Measurements from ENCODE around the gene PPP3CB.

PPP3CB gene

DNA sequence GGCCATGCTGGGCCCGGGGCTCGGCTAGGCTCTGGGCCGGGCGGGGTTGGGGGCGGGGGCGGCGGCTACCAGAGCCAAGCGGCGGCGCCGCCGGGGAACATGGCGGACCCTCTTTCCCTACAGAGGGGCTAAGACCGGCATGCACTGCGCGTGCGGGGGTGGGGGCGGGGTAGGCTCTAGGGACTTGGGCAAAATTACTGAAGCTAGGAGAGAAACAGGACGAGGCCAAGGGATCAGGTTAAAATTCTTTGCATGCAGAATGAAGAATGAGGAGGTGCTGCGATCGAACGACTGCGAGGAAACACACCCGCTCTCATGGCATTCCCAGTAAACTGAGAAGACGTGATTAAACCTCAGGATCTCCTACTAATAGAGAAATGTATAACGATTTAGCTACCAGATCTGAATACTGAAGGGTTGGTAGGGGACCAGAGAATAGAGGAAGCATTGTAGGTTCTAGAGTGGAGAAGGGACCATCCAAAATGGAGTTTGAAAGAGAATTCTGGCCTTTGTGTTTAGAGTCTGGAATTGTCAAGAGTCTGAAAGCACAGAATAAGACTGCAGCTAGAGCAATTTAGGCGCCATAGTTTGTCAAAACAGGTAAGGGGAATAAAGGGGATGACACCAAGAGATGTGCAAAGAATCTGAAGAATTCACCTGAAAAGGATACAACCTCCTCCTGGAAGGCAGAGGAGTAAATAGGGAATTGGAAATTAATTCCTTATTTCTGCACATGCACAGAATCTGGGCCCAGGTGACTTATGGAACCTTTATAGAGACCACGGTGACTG lies at the start of gene PPP3CB:
Gene PPP3CB (minus strand): TSS at position 141 of the 791 bp plus-strand sequence. CDS start 135 bp downstream, at position 6.
- no peak for FAIRE-seq

DNA sequence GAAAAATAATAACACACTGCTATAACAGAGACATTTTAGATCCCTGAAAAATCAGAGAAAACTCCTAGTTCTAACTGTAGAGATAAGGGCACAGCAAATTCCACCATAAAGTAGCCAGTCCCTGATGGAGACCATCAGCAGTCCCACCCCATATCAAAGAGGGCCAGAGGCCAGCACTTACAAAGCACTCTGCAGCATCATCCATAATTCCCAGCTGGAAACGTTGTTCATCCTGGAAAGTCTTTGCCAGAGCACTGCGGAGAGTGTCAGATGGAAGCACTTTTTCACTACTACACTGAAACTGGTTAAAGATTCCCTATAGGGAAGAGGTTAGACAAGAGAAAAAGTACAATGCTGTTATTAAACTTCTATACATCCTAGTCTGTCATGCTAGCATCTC lies 49.5 kb upstream of the PPP3CB start:
- FAIRE-seq: no peak

DNA sequence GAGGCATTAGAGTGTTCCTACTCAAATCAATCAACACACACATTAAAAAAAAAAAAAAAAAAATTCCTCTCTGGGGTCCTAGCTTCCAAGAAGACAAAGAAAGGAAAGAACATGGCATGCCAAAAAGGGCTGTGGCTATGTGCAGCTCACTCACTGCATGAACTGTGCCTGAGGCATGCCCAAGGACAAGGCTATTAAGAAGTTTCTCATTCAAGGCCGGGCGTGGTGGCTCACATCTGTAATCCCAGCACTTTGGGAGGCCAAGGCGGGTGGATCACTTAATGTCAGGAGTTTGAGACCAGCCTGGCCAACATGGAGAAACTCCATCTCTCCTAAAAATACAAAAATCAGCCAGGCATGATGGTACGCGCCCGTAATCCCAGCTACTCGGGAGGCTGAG lies 41.9 kb upstream of the PPP3CB start:
- FAIRE-seq: no peak

DNA sequence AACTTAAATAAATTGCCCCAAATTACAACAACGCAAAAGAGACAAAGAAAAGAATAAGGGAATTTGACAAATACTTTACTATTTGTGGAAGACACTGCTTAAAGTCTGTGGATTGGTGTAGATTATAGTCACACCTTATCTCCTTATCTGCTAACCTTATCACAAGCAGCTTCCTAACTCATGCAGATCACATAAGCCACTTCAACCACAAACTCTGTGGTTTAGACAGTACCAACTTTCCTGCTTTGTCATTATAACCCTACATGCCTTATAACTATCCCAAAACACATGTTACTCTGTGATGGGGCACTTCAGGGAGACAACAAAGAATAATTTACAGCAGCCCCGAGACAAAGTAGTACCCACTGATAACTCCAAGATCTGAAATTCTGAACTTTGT lies 41.5 kb upstream of the PPP3CB start:
- FAIRE-seq: no peak

DNA sequence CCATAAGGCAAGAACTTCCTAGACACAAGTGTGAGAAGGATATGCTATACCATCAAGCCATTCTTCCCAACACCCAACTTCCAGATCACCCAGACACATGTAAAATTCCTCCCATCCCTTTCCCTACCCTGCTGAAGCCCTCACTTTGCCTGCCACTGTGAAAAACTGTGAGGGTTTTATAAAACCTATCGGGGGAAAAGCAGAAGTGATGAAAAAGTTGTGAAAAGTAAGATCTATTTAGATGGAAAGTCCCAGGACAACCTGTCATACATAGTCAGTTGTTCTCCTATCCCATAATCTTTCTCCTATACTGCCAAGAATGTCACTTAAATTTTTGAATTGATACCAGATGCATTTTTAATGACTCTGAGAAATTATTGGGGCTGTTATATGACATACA lies 39.0 kb upstream of the PPP3CB start:
- no peak for FAIRE-seq

DNA sequence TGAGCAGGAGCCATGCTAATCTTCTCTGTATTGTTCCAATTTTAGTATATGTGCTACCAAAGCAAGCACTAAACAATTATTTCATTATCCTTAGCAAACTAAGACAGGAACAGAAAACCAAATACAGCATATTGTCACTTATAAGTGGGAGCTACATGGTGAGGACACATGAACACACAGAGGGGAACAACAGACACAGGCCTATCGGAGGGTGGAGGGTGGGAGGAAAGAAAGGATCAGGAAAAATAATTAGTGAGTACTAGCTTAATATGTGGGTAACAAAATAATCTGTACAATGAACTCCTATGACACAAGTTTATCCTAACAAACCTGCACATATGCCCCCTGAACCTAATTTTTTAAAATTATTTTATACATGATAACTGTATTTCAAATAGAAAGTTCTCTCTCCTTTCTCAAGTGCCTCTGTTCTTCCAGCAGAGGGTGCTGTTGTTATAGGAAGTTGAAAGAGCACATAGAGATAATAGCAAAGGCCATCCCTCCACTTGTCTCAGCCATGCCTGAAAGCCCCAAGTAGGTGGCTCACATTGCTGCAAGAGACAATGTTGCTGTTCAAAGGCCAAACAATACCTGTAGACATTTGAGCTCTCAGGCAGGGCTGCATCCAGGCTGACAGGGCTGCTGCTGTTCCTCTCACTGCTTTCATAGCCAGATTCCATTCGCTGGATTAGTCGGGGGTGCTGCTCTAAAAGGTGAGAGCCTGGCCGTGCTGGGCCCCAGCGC lies 33.4 kb upstream of the PPP3CB start:
- FAIRE-seq: no peak

DNA sequence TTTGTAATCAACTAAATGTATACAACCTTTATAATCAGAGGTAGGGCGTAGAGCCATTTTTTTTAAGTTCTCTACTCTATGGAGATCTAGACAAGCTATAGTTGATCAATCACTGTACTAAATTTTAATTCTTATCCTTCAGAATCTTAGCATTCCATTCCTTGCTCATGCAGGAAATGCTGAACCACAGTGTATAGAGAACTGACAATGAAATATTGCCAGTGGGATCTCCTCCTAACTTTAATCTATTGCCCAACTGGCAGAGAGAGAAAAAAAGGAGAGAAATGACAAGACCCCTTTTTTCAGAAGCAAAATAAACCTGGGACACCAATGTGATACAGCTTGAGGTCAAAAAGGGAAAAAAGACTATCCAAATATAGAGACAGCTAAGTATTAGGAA lies 26.4 kb upstream of the PPP3CB start:
- no peak for FAIRE-seq

DNA sequence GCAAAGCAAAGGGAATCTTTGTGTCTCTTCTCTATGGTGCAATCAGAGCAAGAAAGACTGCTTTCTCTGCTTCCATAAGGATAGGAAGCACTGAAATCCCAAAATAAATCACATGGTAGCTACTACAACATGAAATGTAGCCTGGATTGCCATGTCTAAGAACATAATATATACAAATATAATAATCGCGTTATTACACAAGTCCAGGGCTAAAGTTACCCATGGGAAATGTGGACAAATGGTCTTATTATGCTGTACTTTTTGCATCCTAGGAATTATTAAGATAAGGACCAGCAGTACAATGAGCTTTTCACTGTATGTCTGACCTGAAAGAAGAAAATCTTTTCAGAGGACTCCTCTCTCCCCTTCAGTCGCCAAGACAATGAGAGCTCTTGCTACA lies 23.5 kb upstream of the PPP3CB start:
- no peak for FAIRE-seq

DNA sequence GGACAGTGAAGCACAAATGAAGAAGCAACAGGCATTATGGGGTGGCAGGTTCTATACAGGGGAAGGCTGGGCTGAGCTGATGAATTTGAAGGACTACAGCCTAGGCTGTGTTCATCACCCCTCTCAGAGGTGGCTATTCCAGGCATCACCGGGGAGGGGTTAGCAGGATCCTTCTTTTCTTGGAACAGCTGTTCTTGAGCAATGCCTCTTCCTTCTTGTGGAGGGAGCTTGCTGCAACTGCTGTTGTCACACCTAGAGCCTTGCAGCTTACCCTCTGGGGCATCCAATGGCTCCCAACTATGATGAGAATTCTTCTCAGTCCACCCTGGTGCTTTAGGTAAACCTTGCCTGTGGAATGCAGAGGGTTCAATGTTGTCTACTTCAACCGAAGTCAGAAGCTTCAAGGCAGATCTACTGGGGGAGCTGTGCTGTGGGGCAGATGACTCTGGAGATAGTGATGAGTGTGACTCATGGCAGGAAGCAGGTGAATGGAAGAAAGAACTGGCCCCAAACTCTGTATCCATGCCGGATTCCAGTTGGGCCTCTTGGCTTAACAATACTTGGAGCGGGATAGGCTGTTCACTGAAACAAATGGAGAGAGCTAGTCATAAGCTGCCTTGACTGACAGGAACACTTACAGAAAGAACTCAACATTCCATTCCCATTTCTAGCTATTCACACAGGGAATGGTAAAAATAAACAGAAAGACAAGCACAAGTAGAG lies 21.5 kb upstream of the PPP3CB start:
- FAIRE-seq: no peak

DNA sequence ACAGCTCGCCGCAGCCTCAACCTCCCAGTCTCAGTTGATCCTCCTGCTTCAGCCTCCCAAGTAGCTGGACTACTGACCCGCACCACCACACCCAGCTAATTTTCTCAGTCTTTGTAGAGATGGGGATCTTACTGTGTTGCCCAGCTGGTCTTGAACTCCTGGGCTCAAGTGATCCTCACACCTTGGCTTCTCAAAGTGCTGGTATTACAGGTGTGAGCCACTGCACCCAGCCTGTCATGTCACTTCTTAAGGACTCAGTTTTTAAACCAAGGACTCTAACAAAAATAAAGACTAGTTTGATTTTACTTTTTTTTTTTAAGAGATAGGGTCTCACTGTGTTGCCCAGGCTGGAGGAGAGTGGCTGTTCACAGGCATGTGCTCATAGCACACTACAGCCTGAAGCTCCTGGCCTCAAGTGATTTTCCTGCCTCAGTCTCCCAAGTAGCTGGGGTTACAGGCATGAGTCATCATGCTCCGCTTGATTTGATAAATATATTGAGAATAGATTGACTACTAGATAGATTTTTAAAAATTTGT lies 16.5 kb upstream of the PPP3CB start:
- no peak for FAIRE-seq

DNA sequence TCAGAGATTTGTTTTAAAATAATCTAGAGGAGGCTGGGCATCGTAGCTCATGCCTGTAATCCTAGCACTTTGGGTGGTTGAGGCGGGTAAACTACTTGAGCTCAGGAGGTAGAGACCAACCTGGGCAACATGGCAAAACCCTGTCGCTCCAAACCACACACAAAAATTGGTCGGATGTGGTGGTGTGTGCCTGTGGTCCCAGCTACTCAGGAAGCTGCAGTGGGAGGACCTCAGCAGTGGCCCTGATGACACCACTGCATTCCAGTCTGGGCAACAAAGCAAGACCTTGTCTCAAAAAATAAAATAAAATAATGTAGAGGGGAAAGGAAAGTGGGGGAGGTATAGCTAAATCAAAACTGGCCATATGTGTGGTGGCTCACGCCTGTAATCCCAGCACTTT lies 13.9 kb upstream of the PPP3CB start:
- no peak for FAIRE-seq

DNA sequence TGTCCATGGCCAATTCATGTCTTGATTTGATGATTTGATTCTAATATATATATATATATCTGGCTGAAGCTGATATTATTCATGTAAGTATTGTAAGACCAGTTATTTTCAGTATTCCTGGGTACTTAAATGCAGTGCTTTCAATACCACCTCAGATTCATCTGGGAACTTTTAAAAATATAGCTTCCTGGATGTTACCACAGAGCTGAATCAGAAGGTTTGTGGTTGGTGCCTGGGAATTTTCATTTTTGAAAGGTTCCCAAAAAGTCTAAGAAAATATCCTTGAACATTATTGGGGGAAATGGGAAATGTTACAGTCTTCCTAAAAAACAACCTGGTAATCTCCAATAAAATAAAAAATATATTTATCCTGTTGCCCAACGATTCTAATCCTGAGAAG lies 10.7 kb upstream of the PPP3CB start:
- no peak for FAIRE-seq

DNA sequence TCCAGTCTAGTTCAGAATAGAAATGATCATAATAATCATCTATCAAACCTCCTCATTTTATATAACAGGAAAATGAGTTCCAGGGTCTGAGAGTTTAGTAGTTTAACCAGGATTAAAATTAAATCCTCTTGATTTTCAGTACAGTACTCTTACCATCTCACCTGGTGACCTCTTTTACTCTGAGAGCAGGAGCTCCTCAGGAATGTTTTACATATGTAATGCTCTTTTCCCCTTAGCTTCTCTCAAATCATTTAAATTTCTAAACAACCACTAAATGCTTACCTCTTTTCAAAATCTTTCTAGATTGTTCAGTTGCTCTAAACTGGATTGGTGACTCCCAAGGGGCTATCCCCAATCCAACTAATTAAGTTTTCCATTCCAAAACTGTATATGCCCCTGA lies 10.2 kb upstream of the PPP3CB start:
- no peak for FAIRE-seq

DNA sequence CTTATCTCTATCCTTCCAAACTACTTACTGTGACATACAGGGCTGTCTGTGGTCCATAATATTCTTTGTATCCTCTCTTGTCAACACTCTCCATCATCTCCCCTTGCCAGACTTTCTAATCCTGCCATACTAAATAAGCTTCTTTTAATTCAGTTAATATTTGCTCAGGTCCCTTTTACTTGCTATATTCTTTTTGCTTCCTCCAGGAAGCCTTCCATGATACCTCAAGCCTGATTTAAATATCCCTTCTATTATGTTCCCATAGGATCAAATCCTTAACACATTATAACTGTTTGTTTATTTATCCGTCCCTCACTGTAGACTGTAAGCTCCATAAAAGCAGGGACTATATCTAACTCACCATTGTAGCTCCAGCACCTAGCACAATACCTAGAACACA lies 7.2 kb upstream of the PPP3CB start:
- no peak for FAIRE-seq

DNA sequence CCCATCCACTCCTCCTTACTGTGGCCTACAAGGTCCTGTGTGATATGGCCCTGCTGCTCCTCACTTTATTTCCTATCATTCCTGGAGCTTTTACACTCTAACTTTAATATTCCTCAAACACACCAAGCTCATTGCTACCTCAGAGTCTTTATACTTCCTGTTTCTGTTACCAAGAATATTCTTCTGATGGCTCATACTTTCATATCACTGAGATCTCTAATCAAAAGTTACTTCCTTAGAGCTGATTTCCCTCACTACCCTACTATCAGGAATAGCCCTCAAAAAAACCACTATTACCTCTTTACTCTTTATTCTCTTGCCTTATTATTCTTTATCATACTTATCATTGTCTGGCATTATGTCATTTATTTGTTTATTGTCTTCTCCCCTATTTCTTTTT lies 5.8 kb upstream of the PPP3CB start:
- FAIRE-seq: no peak

DNA sequence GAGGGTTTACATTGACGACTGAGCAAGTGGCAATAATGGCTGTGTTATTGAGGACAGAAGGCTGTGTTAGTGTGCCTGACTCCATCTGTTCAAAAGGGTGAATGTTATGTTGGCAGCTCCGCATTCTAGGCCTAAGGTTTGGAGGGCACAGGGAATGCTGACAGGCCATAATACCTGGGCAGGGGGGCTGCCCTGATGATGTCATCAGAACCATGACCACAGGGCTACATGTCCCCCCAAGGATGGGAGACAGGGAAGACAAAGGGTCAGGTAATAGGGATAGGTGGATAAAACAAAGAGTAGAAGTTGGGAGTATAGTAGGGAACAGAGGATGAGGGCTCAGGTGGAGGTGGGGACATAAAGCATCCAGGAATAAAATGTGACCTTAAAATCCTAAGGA lies 1.8 kb upstream of the PPP3CB start:
- FAIRE-seq: no peak

DNA sequence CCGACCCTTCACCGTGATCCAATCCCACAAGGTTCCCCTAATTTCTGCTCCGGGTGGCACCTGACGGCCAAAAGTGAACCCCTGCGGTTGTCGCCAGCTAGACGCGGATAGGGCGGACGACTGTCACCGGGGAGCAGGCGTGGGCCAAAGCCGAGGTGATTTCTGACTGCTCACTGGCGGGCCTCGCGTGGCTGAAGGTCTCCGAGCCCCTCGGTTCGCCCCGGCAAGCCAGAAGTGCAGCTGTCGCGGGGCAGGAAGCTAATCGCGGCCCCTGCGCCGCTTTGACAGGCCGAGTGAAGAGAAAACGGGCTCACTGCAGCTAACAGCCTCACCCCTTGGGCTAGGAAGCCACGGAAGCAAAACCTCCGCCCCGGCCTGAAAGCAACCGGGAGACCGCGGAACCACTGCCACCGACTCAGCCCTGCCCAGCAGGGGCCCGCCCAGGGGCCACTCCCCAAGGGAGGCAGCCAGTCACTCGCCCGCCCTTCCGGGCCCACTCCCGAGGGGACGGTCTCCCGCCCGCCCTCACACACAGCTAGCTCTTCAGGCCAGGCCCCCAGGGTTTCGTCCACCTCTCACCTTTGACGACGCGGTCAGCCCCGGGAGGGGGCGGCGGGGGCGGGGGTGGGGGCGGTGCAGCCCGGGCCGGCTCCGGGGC lies 469 bp downstream of the PPP3CB start:
- no peak for FAIRE-seq

DNA sequence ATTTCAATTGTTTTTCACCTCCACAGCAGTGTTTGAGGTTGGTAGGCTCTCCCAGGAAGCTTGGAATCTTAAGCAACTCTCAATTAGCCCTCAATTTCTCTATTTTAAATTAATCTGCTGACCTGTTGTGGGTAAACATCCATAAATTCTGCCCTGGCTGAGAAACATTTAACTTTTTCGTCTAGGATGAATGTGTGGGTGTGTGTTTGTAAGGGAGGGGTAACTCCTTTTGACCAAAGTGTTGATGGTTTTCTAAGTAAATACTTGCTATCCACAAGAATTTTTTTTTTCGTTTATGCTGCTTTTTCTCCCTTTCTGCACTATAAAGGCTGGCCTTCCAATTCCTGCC lies 973 bp downstream of the PPP3CB start:
- no peak for FAIRE-seq

DNA sequence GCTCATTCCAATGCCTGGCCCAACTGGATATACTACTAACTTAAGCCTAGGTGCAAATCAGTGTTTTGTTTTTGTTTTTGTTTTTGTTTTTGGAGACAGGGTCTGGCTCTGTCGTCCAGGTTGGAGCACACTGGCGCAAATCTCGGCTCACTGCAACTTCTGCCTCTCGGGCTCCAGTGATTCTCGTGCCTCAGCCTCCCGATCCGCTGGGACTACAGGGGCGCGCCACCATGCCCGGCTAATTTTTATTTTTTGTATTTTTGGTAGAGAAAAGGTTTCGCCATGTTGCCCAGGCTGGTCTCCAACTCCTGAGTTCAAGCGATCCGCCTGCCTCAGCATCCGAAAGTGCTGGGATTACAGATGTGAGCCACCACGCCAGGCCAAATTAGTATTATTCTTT lies 1.6 kb downstream of the PPP3CB start:
- no peak for FAIRE-seq

DNA sequence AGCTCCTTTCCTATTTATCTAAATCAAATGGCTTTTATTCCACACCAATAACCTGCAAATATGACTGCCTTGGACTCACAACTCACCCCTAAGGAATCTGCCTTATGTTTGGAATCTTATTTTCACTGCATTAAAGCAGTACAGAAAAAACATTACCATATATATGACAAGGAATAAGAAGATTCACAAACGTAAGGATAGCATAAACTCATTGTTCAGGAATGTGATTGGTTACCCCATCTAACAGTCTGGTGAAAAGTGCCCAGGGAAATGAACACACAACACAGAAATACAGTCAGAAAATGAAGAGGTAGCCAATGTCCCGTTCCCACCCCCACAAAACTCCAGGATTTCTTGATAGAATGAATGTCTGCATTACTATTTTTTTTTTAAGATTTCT lies 2.0 kb downstream of the PPP3CB start:
- no peak for FAIRE-seq

DNA sequence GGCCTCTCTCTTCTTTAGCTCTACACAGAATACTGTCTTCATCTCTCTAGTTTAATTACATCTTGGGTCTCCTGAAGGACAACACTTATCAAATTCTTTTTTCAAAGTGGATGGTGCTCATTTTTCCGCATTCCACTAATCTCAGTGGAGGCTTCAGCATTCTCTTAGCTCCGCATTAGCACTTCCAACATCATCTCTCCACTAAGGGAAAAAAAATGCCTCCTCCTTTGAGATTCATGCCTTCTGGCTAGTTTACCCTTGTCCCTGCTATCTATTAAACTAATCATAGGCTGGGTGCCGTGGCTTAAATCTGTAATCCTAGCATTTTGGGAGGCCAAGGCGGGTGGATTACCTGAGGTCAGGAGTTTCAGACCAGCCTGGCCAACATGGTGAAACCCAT lies 9.2 kb downstream of the PPP3CB start:
- FAIRE-seq: no peak

DNA sequence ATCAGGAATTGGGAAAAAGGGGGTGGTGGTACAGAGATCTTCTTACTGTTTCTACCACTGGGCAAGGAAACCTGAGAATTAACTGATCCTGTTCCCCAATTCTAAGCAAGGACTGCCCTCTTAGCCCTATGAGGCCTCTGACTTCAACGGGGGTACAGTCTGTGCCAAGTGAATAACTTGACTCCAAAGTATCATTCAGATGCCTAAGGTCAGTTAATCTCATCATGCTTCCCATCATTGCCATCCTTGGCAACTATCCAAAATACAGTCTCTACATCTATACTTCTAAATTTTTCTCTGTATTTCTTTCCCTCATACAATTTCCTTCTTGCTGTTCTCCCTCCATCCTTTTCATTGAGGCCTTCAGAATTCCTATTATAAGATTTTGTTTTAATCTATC lies 10.5 kb downstream of the PPP3CB start:
- no peak for FAIRE-seq

DNA sequence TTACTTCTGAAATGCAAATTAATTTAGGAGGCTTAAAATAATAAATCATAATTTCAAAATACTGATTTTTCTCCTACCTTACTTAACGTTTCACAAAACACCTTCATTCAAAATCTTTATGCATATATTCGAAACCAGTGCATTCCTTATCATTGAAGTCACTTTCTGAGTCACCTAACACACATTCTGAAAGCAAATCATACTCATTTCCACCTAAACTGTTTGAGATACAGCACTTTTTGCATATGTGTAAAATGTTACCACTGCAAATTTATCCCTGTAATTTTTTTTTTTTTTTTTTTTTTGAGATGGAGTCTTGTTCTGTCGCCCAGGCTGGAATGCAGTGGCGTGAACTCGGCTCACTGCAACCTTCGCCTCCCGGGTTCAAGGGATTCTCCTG lies 15.7 kb downstream of the PPP3CB start:
- no peak for FAIRE-seq
